Liver (tissue), 3 donors: ENCODE results near the gene MEF2D.

Experiments used
- ATF3 ChIP-seq: IDR thresholded peaks from 2 replicates; pipeline ENCODE4 v1.6.1; 2016; ENCODE audit warnings: antibody characterized with exemption
- CTCF ChIP-seq: fragments of 150-350 bp; IDR thresholded peaks from 2 replicates; pipeline ENCODE4 v1.5.1; 2017; ENCODE audit warnings: improper control_type of control experiment, low read depth, low read length; ENCODE audit not compliant: missing input control
- EGR1 ChIP-seq, 2 donors: IDR thresholded peaks; 2 replicates each; pipeline ENCODE4 v1.6.1; 2016 to 2018; ENCODE audit warnings: antibody characterized with exemption in 2 of 2, low read depth in 2 of 2
- HNF4A ChIP-seq, 2 donors: conservative IDR thresholded peaks; 2 replicates each; pipeline ENCODE4 v1.6.1; 2016; ENCODE audit warnings: antibody characterized with exemption in 2 of 2, mild to moderate bottlenecking in 2 of 2
- HNF4G ChIP-seq: IDR thresholded peaks from 2 replicates; pipeline ENCODE4 v1.6.1; 2016; ENCODE audit warnings: antibody characterized with exemption
- JUND ChIP-seq, 2 donors: IDR thresholded peaks; 2 replicates each; pipeline ENCODE4 v1.6.1; 2016; ENCODE audit warnings: antibody characterized with exemption in 2 of 2
- MAX ChIP-seq: IDR thresholded peaks from 2 replicates; pipeline ENCODE4 v1.6.1; 2016; ENCODE audit warnings: antibody characterized with exemption
- RAD21 ChIP-seq, 2 donors: IDR thresholded peaks; 2 replicates each; pipeline ENCODE4 v1.6.1; 2016; ENCODE audit warnings: antibody characterized with exemption in 2 of 2, mild to moderate bottlenecking in 2 of 2
- REST ChIP-seq: IDR thresholded peaks from 2 replicates; pipeline ENCODE4 v1.6.1; 2016; ENCODE audit warnings: antibody characterized with exemption, mild to moderate bottlenecking
- SP1 ChIP-seq: IDR thresholded peaks from 2 replicates; pipeline ENCODE4 v1.6.1; 2018; ENCODE audit warnings: antibody characterized with exemption, mild to moderate bottlenecking
- TAF1 ChIP-seq: conservative IDR thresholded peaks from 2 replicates; pipeline ENCODE4 v1.6.1; 2016; ENCODE audit warnings: antibody characterized with exemption, mild to moderate bottlenecking
- YY1 ChIP-seq: IDR thresholded peaks from 2 replicates; pipeline ENCODE4 v1.6.1; 2016; ENCODE audit warnings: antibody characterized with exemption, mild to moderate bottlenecking
- ZBTB33 ChIP-seq: IDR thresholded peaks from 2 replicates; pipeline ENCODE4 v1.6.1; 2016; ENCODE audit warnings: antibody characterized with exemption
- donor health status: healthy.
- donor health status: healthy.

GRCh38 chr1:156421062-156421938 lies 79.3 kb downstream of the MEF2D start:
- TF ChIP-seq YY1: no peak
- TF ChIP-seq CTCF: no peak
- TF ChIP-seq EGR1 (IDR thresholded peaks at IDR 0.05; ENCODE audit: low read depth in 2 of 2): no peak
- TF ChIP-seq REST: no peak
- TF ChIP-seq MAX: no peak
- TF ChIP-seq TAF1: no peak
- TF ChIP-seq ATF3: no peak
- no peak for TF ChIP-seq ZBTB33
- no peak for TF ChIP-seq JUND (IDR thresholded peaks at IDR 0.05)
- no peak for TF ChIP-seq RAD21 (IDR thresholded peaks at IDR 0.05)
- peak; percentile 39 for TF ChIP-seq SP1
- no peak for TF ChIP-seq HNF4G
- no peak for TF ChIP-seq HNF4A (conservative IDR thresholded peaks at IDR 0.05)
